Activated CD4-positive, alpha-beta T cell treated with anti-CD3 and anti-CD28 coated beads for 36 hours (primary cell): ENCODE results near the gene ST3GAL4. TPM values are rescaled to one million over a fixed set of nuclear protein-coding genes. Genes with fewer than 3 reads are reported as not detected.

Source experiments
- ATAC-seq: fragments of 200-7000 bp; cut with Tn5 transposase; one replicate; pipeline ENCODE4 v1.10.0; 2021; ENCODE audit warnings: mild to moderate bottlenecking, moderate library complexity
- CTCF ChIA-PET: fragments of 350-600 bp; sonication (Branson Sonifier 250); formaldehyde crosslinking; loops from one replicate; lab custom pipeline; 2021; ENCODE audit warnings: antibody characterized with exemption; lab: Charles Lee
- POLR2A ChIA-PET: fragments of 350-600 bp; sonication (Branson Sonifier 250); formaldehyde crosslinking; loops from one replicate; lab custom pipeline; 2021; ENCODE audit warnings: antibody characterized with exemption, inconsistent platforms; lab: Charles Lee
- DNase-seq: peaks from one replicate; pipeline ENCODE4 v3.0.0-alpha.2; 2020
- H3K27ac Mint-ChIP-seq: one replicate; pipeline ENCODE4 v1.8.0; 2021; ENCODE audit warnings: mixed read lengths
- H3K27me3 Mint-ChIP-seq: one replicate; pipeline ENCODE4 v1.8.0; 2021; ENCODE audit warnings: mixed read lengths
- H3K36me3 Mint-ChIP-seq: one replicate; pipeline ENCODE4 v1.8.0; 2021; ENCODE audit warnings: low read depth, mixed read lengths
- H3K4me1 Mint-ChIP-seq: one replicate; pipeline ENCODE4 v1.8.0; 2021; ENCODE audit warnings: mixed read lengths
- H3K4me3 Mint-ChIP-seq: one replicate; pipeline ENCODE4 v1.8.0; 2021; ENCODE audit warnings: mild to moderate bottlenecking, moderate library complexity, mixed read lengths
- H3K9me3 Mint-ChIP-seq: one replicate; pipeline ENCODE4 v1.8.0; 2021; ENCODE audit warnings: low read depth, mixed read lengths
- intact Hi-C, 2 experiments: fragments of 100-400 bp; cut with DNase I in 1 of 2; cut with micrococcal nuclease in 1 of 2; formaldehyde crosslinking; loops; one replicate each; pipeline versions ENCODE4 v1.14.2 to v1.15.1; 2022 to 2024; cut with DNase I, micrococcal nuclease
- total RNA-seq, 2 experiments: library from RNA; stranded (reverse); gene quantifications; one replicate each; pipeline ENCODE4 v1.2.3, GENCODE V29; 2021

ST3GAL4 gene
- total RNA-seq, 2 experiments from 2014 or later, result 7.5 to 9.1 TPM

- H3K4me3 Mint-ChIP-seq, result no peak overlapping the region
- POLR2A ChIA-PET, result no interaction called here
- H3K27me3 Mint-ChIP-seq, result no peaks in the 10 kb centered on the region
- CTCF ChIA-PET, result interaction anchor here (1.8 kb wide), 1 partner anchor 122 kb away, joined by 6 read pairs; no protein-coding TSS in a partner anchor
- DNase-seq (no peak), ATAC-seq (no peak)
- no peaks in the 10 kb centered on the region for H3K4me1 Mint-ChIP-seq
- H3K27ac Mint-ChIP-seq, result no peak overlapping the region
- H3K9me3 Mint-ChIP-seq, result no peaks in the 10 kb centered on the region
- intact Hi-C loops, result no loop called here
- no peaks in the 10 kb centered on the region for H3K36me3 Mint-ChIP-seq
These were observed 77.9 kb downstream of the ST3GAL4 start for GRCh38 chr11:126433244-126433846.

- ChIA-PET CTCF (no interaction called here), POLR2A (interaction anchor here (0.6 kb wide), 1 partner anchor 12 kb away, joined by 6 read pairs; no protein-coding TSS in a partner anchor)
These were observed 78.8 kb downstream of the ST3GAL4 start for GRCh38 chr11:126433989-126434949.

GRCh38 chr11:126434950-126435335 is 79.5 kb downstream of the ST3GAL4 start:
- intact Hi-C loops, result no loop called here
- DNase-seq (no peak), ATAC-seq (no peak)
- ChIA-PET POLR2A (interaction anchor here (0.6 kb wide), 1 partner anchor 11 kb away, joined by 6 read pairs; no protein-coding TSS in a partner anchor), CTCF (no interaction called here)
- Mint-ChIP-seq H3K4me3 (no peak overlapping the region), H3K27ac (no peak overlapping the region), H3K27me3 (no peaks in the 10 kb centered on the region), H3K36me3 (no peaks in the 10 kb centered on the region), H3K9me3 (no peaks in the 10 kb centered on the region), H3K4me1 (no peaks in the 10 kb centered on the region)

More at GRCh38 chr11:126433989-126434949, 78.8 kb downstream of the ST3GAL4 start:
- no peak for ATAC-seq
- DNase-seq, result no peak
- H3K36me3 Mint-ChIP-seq, result no peaks in the 10 kb centered on the region
- intact Hi-C loops, result no loop called here
- H3K9me3 Mint-ChIP-seq, result no peaks in the 10 kb centered on the region
- no peak overlapping the region for H3K4me3 Mint-ChIP-seq
- H3K27me3 Mint-ChIP-seq, result no peaks in the 10 kb centered on the region
- no peaks in the 10 kb centered on the region for H3K4me1 Mint-ChIP-seq
- no peak overlapping the region for H3K27ac Mint-ChIP-seq

- no peaks in the 10 kb centered on the region for H3K36me3 Mint-ChIP-seq
- ATAC-seq (no peak), DNase-seq (no peak)
- H3K4me1 Mint-ChIP-seq, result peaks cover 3% of the 10 kb centered on the region
- H3K27ac Mint-ChIP-seq, result no peak overlapping the region
- H3K9me3 Mint-ChIP-seq, result no peaks in the 10 kb centered on the region
- intact Hi-C loops, result no loop called here
- ChIA-PET CTCF (no interaction called here), POLR2A (no interaction called here)
- peaks cover 5% of the 10 kb centered on the region for H3K27me3 Mint-ChIP-seq
- no peak overlapping the region for H3K4me3 Mint-ChIP-seq
These were observed 80.8 kb downstream of the ST3GAL4 start for GRCh38 chr11:126436209-126436755.

GRCh38 chr11:126437731-126438130 is 82.2 kb downstream of the ST3GAL4 start:
- ChIA-PET CTCF (interaction anchor here (2.2 kb wide), 1 partner anchor 43 kb away, joined by 13 read pairs; no protein-coding TSS in a partner anchor), POLR2A (no interaction called here)
- Mint-ChIP-seq H3K9me3 (no peaks in the 10 kb centered on the region), H3K4me1 (peaks cover 3% of the 10 kb centered on the region), H3K27me3 (peaks cover 5% of the 10 kb centered on the region), H3K36me3 (no peaks in the 10 kb centered on the region), H3K4me3 (no peak overlapping the region), H3K27ac (no peak overlapping the region)
- DNase-seq (no peak), ATAC-seq (no peak)
- intact Hi-C loops, result no loop called here

- ChIA-PET POLR2A (no interaction called here), CTCF (interaction anchor here (2.2 kb wide), 1 partner anchor 43 kb away, joined by 13 read pairs; no protein-coding TSS in a partner anchor)
- Mint-ChIP-seq H3K4me3 (no peak overlapping the region), H3K9me3 (no peaks in the 10 kb centered on the region), H3K4me1 (peaks cover 3% of the 10 kb centered on the region), H3K36me3 (no peaks in the 10 kb centered on the region), H3K27me3 (peaks cover 7% of the 10 kb centered on the region), H3K27ac (no peak overlapping the region)
- no peak for DNase-seq
- intact Hi-C loops, result no loop called here
- ATAC-seq, result no peak
These were observed 82.8 kb downstream of the ST3GAL4 start for GRCh38 chr11:126438272-126438671.

GRCh38 chr11:126438691-126439090 is 83.2 kb downstream of the ST3GAL4 start:
- Mint-ChIP-seq H3K4me3 (no peak overlapping the region), H3K4me1 (peaks cover 3% of the 10 kb centered on the region), H3K9me3 (no peaks in the 10 kb centered on the region), H3K36me3 (no peaks in the 10 kb centered on the region), H3K27ac (no peak overlapping the region), H3K27me3 (peaks cover 7% of the 10 kb centered on the region)
- CTCF ChIA-PET, result interaction anchor here (2.2 kb wide), 1 partner anchor 42 kb away, joined by 13 read pairs; no protein-coding TSS in a partner anchor
- intact Hi-C loops, result no loop called here
- ATAC-seq (no peak), DNase-seq (no peak)
- POLR2A ChIA-PET, result no interaction called here

GRCh38 chr11:126440276-126440675 is 84.8 kb downstream of the ST3GAL4 start:
- Mint-ChIP-seq H3K4me3 (no peak overlapping the region), H3K36me3 (no peaks in the 10 kb centered on the region), H3K27me3 (peaks cover 7% of the 10 kb centered on the region), H3K9me3 (no peaks in the 10 kb centered on the region), H3K4me1 (peaks cover 3% of the 10 kb centered on the region), H3K27ac (no peak overlapping the region)
- ATAC-seq, result no peak
- no peak for DNase-seq
- CTCF ChIA-PET, result interaction anchor here (0.6 to 3.7 kb wide), 9 partner anchors 40 to 679 kb away, joined by 3 to 49 read pairs (median 3); no protein-coding TSS in a partner anchor
- POLR2A ChIA-PET, result no interaction called here
- intact Hi-C loops, result loop anchor here (1.0 to 10.0 kb wide), 4 partner anchors 275 to 906 kb away; no protein-coding TSS in a partner anchor

- Mint-ChIP-seq H3K27me3 (peaks cover 7% of the 10 kb centered on the region), H3K36me3 (no peaks in the 10 kb centered on the region)
- POLR2A ChIA-PET, result interaction anchor here (0.6 kb wide), 1 partner anchor 56 kb away, joined by 3 read pairs; no protein-coding TSS in a partner anchor
These were observed 85.5 kb downstream of the ST3GAL4 start for GRCh38 chr11:126440792-126441514.

GRCh38 chr11:126443120-126443519 is 87.6 kb downstream of the ST3GAL4 start:
- Mint-ChIP-seq H3K4me3 (no peak overlapping the region), H3K4me1 (peaks cover 3% of the 10 kb centered on the region), H3K27ac (no peak overlapping the region), H3K9me3 (no peaks in the 10 kb centered on the region), H3K36me3 (no peaks in the 10 kb centered on the region), H3K27me3 (peaks cover 7% of the 10 kb centered on the region)
- no peak for ATAC-seq
- POLR2A ChIA-PET, result no interaction called here
- intact Hi-C loops, result loop anchor here (5.0 to 10.0 kb wide), 2 partner anchors 272 to 274 kb away; no protein-coding TSS in a partner anchor
- CTCF ChIA-PET, result interaction anchor here (0.6 to 3.7 kb wide), 5 partner anchors 37 to 1021 kb away, joined by 3 to 49 read pairs (median 3); no protein-coding TSS in a partner anchor
- no peak for DNase-seq

More at GRCh38 chr11:126440792-126441514, 85.5 kb downstream of the ST3GAL4 start:
- H3K9me3 Mint-ChIP-seq, result no peaks in the 10 kb centered on the region
- ATAC-seq, result peak; percentile 90
- DNase-seq, result peak; percentile 84
- CTCF ChIA-PET, result interaction anchor here (0.6 to 3.7 kb wide), 16 partner anchors 12 to 910 kb away, joined by 3 to 49 read pairs (median 3); no protein-coding TSS in a partner anchor
- H3K27ac Mint-ChIP-seq, result no peak overlapping the region
- intact Hi-C loops, result loop anchor here (1.0 to 10.0 kb wide), 7 partner anchors 39 to 905 kb away; no protein-coding TSS in a partner anchor
- H3K4me3 Mint-ChIP-seq, result no peak overlapping the region
- H3K4me1 Mint-ChIP-seq, result peaks cover 3% of the 10 kb centered on the region
